Neural cell (in vitro differentiated cells): Measurements from ENCODE around the gene SRGAP3. TPM values are rescaled to one million over a fixed set of nuclear protein-coding genes. Genes with fewer than 3 reads are reported as not detected.

ENCODE experiments used
- H2AFZ ChIP-seq: fragments of 200-600, 300-800 bp; sonication (generic), shearing (Covaris generic); 2 replicates; pipeline ENCODE4 v1.6.0; 2014; ENCODE audit warnings: low read depth, mild to moderate bottlenecking, antibody characterized with exemption, low read length, moderate library complexity
- H3F3A ChIP-seq: fragments of 200-600 bp; shearing (Covaris generic); 2 replicates; pipeline ENCODE4 v1.6.1; 2016; ENCODE audit warnings: mild to moderate bottlenecking, moderate library complexity, mixed read lengths, antibody characterized with exemption, low read length; ENCODE audit not compliant: insufficient read depth, poor library complexity, severe bottlenecking
- H3K27ac ChIP-seq: fragments of 200-600, 300-800 bp; sonication (generic), shearing (Covaris generic); 2 replicates; pipeline ENCODE4 v1.5.1; 2014; ENCODE audit warnings: mild to moderate bottlenecking, low read length, moderate library complexity
- H3K27me3 ChIP-seq: fragments of 300-800, 200-600 bp; sonication (generic), shearing (Covaris generic); 2 replicates; pipeline ENCODE4 v1.6.0; 2014; ENCODE audit warnings: mild to moderate bottlenecking, low read depth, low read length, moderate library complexity; ENCODE audit not compliant: insufficient read depth
- H3K36me3 ChIP-seq: fragments of 300-800, 200-600 bp; sonication (generic), shearing (Covaris generic); 2 replicates; pipeline ENCODE4 v1.5.1; 2014; ENCODE audit warnings: mild to moderate bottlenecking, antibody characterized with exemption, low read length, moderate library complexity; ENCODE audit not compliant: insufficient read depth
- H3K4me2 ChIP-seq: fragments of 300-800, 200-600 bp; sonication (generic), shearing (Covaris generic); 2 replicates; pipeline ENCODE4 v1.6.0; 2014; ENCODE audit warnings: mild to moderate bottlenecking, low read length
- H3K4me3 ChIP-seq: fragments of 300-800, 200-600 bp; sonication (generic), shearing (Covaris generic); 2 replicates; pipeline ENCODE4 v1.5.1; 2014; ENCODE audit warnings: mild to moderate bottlenecking, low read length, moderate library complexity
- H3K79me2 ChIP-seq: fragments of 200-600 bp; shearing (Covaris generic); replicated peaks from 2 replicates; pipeline ENCODE4 v1.6.0; 2014; ENCODE audit warnings: mild to moderate bottlenecking, low read length, moderate library complexity; ENCODE audit not compliant: insufficient read depth
- H3K9ac ChIP-seq: fragments of 300-800, 200-600 bp; sonication (generic), shearing (Covaris generic); 2 replicates; pipeline ENCODE4 v1.6.1; 2016; ENCODE audit warnings: mild to moderate bottlenecking, low read length, mixed read lengths
- H3K9me2 ChIP-seq: fragments of 200-600 bp; shearing (Covaris generic); 2 replicates; pipeline ENCODE4 v1.6.1; 2016; ENCODE audit warnings: mild to moderate bottlenecking, low read length, mixed read lengths; ENCODE audit not compliant: insufficient read depth
- H3K9me3 ChIP-seq: fragments of 200-600, 300-800 bp; sonication (generic), shearing (Covaris generic); 2 replicates; pipeline ENCODE4 v1.6.1; 2016; ENCODE audit warnings: mild to moderate bottlenecking, mixed run types, low read length, moderate library complexity, mixed read lengths
- H4K20me1 ChIP-seq: fragments of 200-600 bp; shearing (Covaris generic); 2 replicates; pipeline ENCODE4 v1.6.1; 2016; ENCODE audit warnings: mild to moderate bottlenecking, mixed run types; ENCODE audit not compliant: insufficient read depth
- EP300 ChIP-seq: fragments of 450-650 bp; conservative IDR thresholded peaks from 2 replicates; pipeline ENCODE4 v1.6.1; 2014; ENCODE audit warnings: antibody characterized with exemption, mild to moderate bottlenecking, moderate library complexity; ENCODE audit not compliant: poor library complexity, severe bottlenecking
- EZH2 ChIP-seq: fragments of 200-600, 300-800 bp; shearing (Covaris generic), sonication (generic); IDR thresholded peaks from 2 replicates; pipeline ENCODE4 v1.6.1; 2014; ENCODE audit warnings: antibody characterized with exemption, low read length, borderline replicate concordance, mild to moderate bottlenecking; ENCODE audit not compliant: insufficient read depth, poor library complexity, severe bottlenecking
- MXI1 ChIP-seq: fragments of 450-650 bp; conservative IDR thresholded peaks from 2 replicates; pipeline ENCODE4 v1.6.1; 2014; ENCODE audit warnings: antibody characterized with exemption, mild to moderate bottlenecking; ENCODE audit not compliant: poor library complexity, severe bottlenecking
- POLR2AphosphoS5 ChIP-seq: IDR thresholded peaks from 2 replicates; pipeline ENCODE4 v1.6.1; 2012
- RAD21 ChIP-seq: fragments of 450-650 bp; conservative IDR thresholded peaks from 2 replicates; pipeline ENCODE4 v1.6.1; 2014; ENCODE audit warnings: antibody characterized with exemption, mild to moderate bottlenecking, moderate library complexity
- SMC3 ChIP-seq: fragments of 450-650 bp; conservative IDR thresholded peaks from 2 replicates; pipeline ENCODE4 v1.6.1; 2014; ENCODE audit warnings: antibody characterized with exemption, mild to moderate bottlenecking, moderate library complexity; ENCODE audit not compliant: poor library complexity
- TAF1 ChIP-seq: IDR thresholded peaks from 2 replicates; pipeline ENCODE4 v1.6.1; 2012; ENCODE audit warnings: low read depth
- polyA plus RNA-seq: library from polyadenylated mRNA; depleted of rRNA; stranded (reverse); fragments of >200 nt; gene quantifications from 2 replicates; pipeline ENCODE4 v1.2.3, GENCODE V29; 2014
- TF ChIP-seq, protein P1 (sequence below): IDR thresholded peaks from 2 replicates; pipeline ENCODE4 v1.6.1; 2012; ENCODE audit warnings: borderline replicate concordance
- TF ChIP-seq, protein P2 (sequence below): fragments of 450-650 bp; IDR thresholded peaks from 2 replicates; pipeline ENCODE4 v1.5.1; 2014; ENCODE audit warnings: antibody characterized with exemption, mild to moderate bottlenecking, moderate library complexity; ENCODE audit not compliant: poor library complexity, severe bottlenecking

Gene SRGAP3
- polyA plus RNA-seq, 1 donor from 2014 or later: 31.5 TPM

DNA sequence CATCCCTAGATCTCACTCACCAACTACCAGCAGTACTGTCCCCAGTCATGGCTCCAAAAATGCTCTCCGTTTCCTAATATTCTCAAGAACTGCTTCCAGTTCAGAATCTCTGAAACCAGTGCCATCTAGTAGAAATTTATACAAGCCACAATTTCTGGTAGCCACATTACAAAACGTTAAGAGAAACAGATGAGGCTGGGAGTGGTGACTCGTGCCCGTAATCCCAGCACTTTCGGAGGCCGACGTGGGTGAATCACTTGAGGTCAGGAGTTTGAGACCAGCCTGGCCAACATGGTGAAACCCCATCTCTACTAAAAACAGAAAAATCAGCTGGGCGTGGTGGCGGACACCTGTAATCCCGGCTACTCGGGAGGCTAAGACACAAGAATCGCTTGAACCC is 207.8 kb downstream of the SRGAP3 start:
- Histone ChIP-seq H3K9me2 (no peaks in the 10 kb centered on the region), H3K9ac (no peak overlapping the region), H3K4me2 (no peak overlapping the region), H4K20me1 (no peaks in the 10 kb centered on the region), H3K79me2 (no peaks in the 10 kb centered on the region), H3K27ac (no peak overlapping the region), H3F3A (peaks cover 2% of the 10 kb centered on the region), H3K36me3 (peaks cover 8% of the 10 kb centered on the region), H2AFZ (no peak overlapping the region), H3K27me3 (no peaks in the 10 kb centered on the region), H3K4me3 (no peak overlapping the region), H3K9me3 (no peaks in the 10 kb centered on the region)
- TF ChIP-seq SMC3 (no peak), EZH2 (no peak), POLR2AphosphoS5 (no peak), EP300 (no peak), TAF1 (no peak), MXI1 (no peak), RAD21 (no peak)
- TF ChIP-seq, protein P1, sequence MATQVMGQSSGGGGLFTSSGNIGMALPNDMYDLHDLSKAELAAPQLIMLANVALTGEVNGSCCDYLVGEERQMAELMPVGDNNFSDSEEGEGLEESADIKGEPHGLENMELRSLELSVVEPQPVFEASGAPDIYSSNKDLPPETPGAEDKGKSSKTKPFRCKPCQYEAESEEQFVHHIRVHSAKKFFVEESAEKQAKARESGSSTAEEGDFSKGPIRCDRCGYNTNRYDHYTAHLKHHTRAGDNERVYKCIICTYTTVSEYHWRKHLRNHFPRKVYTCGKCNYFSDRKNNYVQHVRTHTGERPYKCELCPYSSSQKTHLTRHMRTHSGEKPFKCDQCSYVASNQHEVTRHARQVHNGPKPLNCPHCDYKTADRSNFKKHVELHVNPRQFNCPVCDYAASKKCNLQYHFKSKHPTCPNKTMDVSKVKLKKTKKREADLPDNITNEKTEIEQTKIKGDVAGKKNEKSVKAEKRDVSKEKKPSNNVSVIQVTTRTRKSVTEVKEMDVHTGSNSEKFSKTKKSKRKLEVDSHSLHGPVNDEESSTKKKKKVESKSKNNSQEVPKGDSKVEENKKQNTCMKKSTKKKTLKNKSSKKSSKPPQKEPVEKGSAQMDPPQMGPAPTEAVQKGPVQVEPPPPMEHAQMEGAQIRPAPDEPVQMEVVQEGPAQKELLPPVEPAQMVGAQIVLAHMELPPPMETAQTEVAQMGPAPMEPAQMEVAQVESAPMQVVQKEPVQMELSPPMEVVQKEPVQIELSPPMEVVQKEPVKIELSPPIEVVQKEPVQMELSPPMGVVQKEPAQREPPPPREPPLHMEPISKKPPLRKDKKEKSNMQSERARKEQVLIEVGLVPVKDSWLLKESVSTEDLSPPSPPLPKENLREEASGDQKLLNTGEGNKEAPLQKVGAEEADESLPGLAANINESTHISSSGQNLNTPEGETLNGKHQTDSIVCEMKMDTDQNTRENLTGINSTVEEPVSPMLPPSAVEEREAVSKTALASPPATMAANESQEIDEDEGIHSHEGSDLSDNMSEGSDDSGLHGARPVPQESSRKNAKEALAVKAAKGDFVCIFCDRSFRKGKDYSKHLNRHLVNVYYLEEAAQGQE: no peak
- TF ChIP-seq, protein P2, sequence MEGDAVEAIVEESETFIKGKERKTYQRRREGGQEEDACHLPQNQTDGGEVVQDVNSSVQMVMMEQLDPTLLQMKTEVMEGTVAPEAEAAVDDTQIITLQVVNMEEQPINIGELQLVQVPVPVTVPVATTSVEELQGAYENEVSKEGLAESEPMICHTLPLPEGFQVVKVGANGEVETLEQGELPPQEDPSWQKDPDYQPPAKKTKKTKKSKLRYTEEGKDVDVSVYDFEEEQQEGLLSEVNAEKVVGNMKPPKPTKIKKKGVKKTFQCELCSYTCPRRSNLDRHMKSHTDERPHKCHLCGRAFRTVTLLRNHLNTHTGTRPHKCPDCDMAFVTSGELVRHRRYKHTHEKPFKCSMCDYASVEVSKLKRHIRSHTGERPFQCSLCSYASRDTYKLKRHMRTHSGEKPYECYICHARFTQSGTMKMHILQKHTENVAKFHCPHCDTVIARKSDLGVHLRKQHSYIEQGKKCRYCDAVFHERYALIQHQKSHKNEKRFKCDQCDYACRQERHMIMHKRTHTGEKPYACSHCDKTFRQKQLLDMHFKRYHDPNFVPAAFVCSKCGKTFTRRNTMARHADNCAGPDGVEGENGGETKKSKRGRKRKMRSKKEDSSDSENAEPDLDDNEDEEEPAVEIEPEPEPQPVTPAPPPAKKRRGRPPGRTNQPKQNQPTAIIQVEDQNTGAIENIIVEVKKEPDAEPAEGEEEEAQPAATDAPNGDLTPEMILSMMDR: no peak

DNA sequence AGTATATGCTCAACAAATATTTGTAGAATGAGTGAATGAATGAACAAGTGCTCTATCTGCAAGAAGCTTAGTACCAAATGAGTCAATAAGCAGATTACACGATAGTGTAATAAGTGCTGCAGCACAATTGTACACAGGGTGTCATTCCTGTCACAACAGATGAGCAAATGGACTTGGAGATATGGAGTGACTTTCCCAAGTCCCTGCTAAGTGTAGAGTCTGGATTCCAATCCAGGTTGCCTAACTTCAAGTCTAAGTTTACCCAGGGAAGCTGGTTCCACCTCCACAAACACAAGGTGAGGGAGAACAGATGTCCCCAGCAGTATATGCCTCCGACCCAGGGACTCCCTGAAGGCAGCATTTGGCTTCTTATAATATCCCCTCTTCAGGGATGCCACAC is 208.4 kb downstream of the SRGAP3 start:
- Histone ChIP-seq H3F3A (peaks cover 2% of the 10 kb centered on the region), H3K36me3 (peaks cover 4% of the 10 kb centered on the region), H3K27ac (no peak overlapping the region), H3K4me2 (no peak overlapping the region), H4K20me1 (no peaks in the 10 kb centered on the region), H3K9me3 (no peaks in the 10 kb centered on the region), H3K9ac (no peak overlapping the region), H3K27me3 (no peaks in the 10 kb centered on the region), H2AFZ (no peak overlapping the region), H3K79me2 (no peaks in the 10 kb centered on the region), H3K9me2 (no peaks in the 10 kb centered on the region), H3K4me3 (no peak overlapping the region)
- TF ChIP-seq SMC3 (no peak), TAF1 (no peak), RAD21 (no peak), EP300 (no peak), EZH2 (no peak), MXI1 (no peak), POLR2AphosphoS5 (no peak)
- TF ChIP-seq, protein P2: no peak
- TF ChIP-seq, protein P1: no peak
